ENCODE results near the gene EXOC4. TPM values are rescaled to one million over a fixed set of nuclear protein-coding genes. Genes with fewer than 3 reads are reported as not detected.

Gene EXOC4
- total RNA-seq, 2 donors from 2014 or later = 62.0 to 146 TPM

DNA sequence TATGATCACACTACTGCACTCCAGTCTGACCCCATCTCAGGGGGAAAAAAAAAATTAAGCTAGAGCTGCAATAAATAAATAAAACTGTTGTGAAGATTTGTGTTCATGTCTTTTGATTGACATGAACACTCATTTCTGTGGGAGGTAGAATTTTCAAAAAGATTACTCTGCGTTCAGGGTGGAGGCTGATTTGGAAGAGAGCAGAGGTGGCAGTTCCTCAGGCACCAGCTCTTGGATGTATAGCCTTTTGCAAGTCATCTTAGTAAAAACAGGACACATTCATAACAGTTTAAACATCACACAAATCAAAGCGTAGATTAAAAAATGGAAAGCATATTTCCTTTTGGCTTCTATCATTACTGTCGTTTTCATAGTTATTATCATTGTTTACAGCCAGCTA, 630.7 kb downstream of the EXOC4 start:
- Histone ChIP-seq H3K27ac (no peak overlapping the region), H3K27me3 (no peaks in the 10 kb centered on the region), H3K4me3 (no peak overlapping the region), H3K9me3 (no peaks in the 10 kb centered on the region), H3K36me3 (replicated peaks in 1 of 2; ENCODE audit: insufficient read depth in 1 of 2, low read depth in 2 of 2) (no peaks in the 10 kb centered on the region), H3K4me1 (peaks cover 12% of the 10 kb centered on the region)
- TF ChIP-seq, protein P1, sequence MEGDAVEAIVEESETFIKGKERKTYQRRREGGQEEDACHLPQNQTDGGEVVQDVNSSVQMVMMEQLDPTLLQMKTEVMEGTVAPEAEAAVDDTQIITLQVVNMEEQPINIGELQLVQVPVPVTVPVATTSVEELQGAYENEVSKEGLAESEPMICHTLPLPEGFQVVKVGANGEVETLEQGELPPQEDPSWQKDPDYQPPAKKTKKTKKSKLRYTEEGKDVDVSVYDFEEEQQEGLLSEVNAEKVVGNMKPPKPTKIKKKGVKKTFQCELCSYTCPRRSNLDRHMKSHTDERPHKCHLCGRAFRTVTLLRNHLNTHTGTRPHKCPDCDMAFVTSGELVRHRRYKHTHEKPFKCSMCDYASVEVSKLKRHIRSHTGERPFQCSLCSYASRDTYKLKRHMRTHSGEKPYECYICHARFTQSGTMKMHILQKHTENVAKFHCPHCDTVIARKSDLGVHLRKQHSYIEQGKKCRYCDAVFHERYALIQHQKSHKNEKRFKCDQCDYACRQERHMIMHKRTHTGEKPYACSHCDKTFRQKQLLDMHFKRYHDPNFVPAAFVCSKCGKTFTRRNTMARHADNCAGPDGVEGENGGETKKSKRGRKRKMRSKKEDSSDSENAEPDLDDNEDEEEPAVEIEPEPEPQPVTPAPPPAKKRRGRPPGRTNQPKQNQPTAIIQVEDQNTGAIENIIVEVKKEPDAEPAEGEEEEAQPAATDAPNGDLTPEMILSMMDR (IDR thresholded peaks at IDR 0.05) = no peak
- no peak for TF ChIP-seq POLR2A (IDR thresholded peaks at IDR 0.05)
- DNase-seq (no peak), ATAC-seq (no peak)
- 76 to 78% methylated on average over 3 of the region's 3 CpGs for WGBS, 2 donors
- intact Hi-C loops (cut with DNase I) = no loop called here

DNA sequence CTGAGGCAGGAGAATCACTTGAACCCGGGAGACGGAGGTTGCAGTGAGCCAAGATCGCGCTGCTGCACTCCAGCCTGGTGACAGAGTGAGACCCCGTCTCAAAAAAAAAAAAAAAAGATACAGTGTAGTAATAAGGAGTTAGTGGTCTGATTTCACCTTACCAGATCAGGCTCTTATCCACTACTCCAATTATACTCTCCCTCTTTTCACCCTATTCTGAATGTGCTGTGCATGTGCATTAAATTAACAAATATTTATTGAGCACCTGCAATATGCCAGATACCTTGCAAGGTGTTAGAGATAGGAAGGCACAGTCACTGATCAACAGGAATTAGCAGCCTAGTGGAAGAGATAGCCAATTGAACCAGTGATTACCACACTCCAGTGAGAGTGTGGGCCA, 632.3 kb downstream of the EXOC4 start:
- no peak for ATAC-seq
- Histone ChIP-seq H3K27me3 (no peaks in the 10 kb centered on the region), H3K27ac (no peak overlapping the region), H3K4me1 (peaks cover 17% of the 10 kb centered on the region), H3K4me3 (no peak overlapping the region), H3K36me3 (replicated peaks in 1 of 2; ENCODE audit: insufficient read depth in 1 of 2, low read depth in 2 of 2) (no peaks in the 10 kb centered on the region), H3K9me3 (no peaks in the 10 kb centered on the region)
- 98% methylated on average over 5 of the region's 5 CpGs for WGBS, 2 donors
- TF ChIP-seq POLR2A (IDR thresholded peaks at IDR 0.05) = no peak
- TF ChIP-seq, protein P1 (IDR thresholded peaks at IDR 0.05) = no peak
- intact Hi-C loops (cut with DNase I) = no loop called here
- DNase-seq = no peak

DNA sequence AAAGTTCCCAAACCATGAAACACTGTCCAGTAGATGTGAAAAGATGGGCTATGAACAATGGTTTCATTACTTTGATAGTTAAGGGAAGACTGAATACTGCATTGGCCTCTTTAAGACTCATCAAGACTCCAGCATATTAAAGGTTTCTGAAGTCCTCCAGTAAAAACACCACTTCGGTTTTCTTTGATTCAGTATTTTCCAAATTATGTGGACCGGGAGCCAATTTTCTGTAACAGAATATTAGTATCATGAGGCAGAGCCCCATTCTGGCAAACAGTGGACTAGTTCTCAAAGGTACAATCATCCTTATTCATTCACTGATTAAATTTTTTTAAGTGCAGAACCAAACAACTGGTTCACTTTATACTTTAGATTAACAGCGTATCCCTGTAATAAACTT, 633.2 kb downstream of the EXOC4 start:
- intact Hi-C loops (cut with DNase I) = no loop called here
- ATAC-seq (no peak), DNase-seq (no peak)
- 60 to 64% methylated on average over 3 of the region's 3 CpGs for WGBS, 2 donors
- no peak overlapping the region for H3K27ac ChIP-seq
- H3K4me3 ChIP-seq = no peak overlapping the region
- no peaks in the 10 kb centered on the region for H3K9me3 ChIP-seq
- no peaks in the 10 kb centered on the region for H3K27me3 ChIP-seq
- H3K4me1 ChIP-seq = peaks cover 17% of the 10 kb centered on the region
- TF ChIP-seq, protein P1 (IDR thresholded peaks at IDR 0.05) = no peak
- no peak for TF ChIP-seq POLR2A (IDR thresholded peaks at IDR 0.05)
- no peaks in the 10 kb centered on the region for H3K36me3 ChIP-seq (replicated peaks in 1 of 2; ENCODE audit: insufficient read depth in 1 of 2, low read depth in 2 of 2)

DNA sequence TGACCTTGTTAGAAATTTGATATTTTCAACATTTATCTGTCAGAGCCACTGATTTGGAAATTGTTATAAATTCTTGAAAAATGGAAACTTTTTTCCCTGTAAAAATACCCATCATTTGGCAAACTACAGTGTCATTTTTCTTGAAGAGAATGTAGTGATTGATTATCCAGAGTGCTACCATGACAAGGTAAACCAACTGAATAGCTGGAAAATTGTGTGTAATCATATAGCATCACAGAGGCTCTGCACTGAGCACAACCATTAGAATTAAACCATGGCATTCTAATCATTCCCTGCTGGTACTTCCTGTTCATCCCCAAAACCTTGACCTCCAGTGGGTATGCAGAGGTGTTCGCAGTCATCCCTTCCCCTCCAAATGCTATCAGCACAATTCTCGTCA, 633.9 kb downstream of the EXOC4 start:
- no peak for ATAC-seq
- whole genome bisulfite sequencing, 2 donors = 91 to 98% methylated on average over 2 of the region's 2 CpGs
- TF ChIP-seq, protein P1 (IDR thresholded peaks at IDR 0.05) = no peak
- no peak for TF ChIP-seq POLR2A (IDR thresholded peaks at IDR 0.05)
- H3K27me3 ChIP-seq = no peaks in the 10 kb centered on the region
- no peak overlapping the region for H3K27ac ChIP-seq
- peaks cover 17% of the 10 kb centered on the region for H3K4me1 ChIP-seq
- no peak overlapping the region for H3K4me3 ChIP-seq
- H3K36me3 ChIP-seq (replicated peaks in 1 of 2; ENCODE audit: insufficient read depth in 1 of 2, low read depth in 2 of 2) = no peaks in the 10 kb centered on the region
- H3K9me3 ChIP-seq = no peaks in the 10 kb centered on the region
- intact Hi-C loops (cut with DNase I) = no loop called here
- DNase-seq = no peak

DNA sequence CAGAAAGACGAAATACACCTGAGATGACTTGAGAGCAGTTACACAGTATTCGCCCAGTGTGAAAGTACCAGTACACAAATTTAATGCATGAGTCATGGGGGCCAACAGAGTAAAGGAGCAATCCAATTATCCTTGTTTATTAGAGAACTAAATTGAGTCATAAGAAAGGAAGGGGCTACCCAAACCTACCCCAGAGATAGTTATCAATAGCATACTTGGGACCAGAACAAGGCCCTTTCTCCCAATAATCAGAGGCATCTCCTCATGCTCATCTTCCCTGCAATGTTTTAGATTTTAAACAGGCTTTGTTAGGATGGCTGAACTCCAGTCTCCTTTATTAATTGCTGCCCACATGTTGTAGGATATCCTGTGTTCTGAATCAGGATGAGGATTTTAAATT, 634.6 kb downstream of the EXOC4 start:
- 83 to 89% methylated on average over 2 of the region's 2 CpGs for WGBS, 2 donors
- H3K9me3 ChIP-seq = no peaks in the 10 kb centered on the region
- intact Hi-C loops (cut with DNase I) = no loop called here
- ATAC-seq (no peak), DNase-seq (no peak)
- H3K4me3 ChIP-seq = no peak overlapping the region
- H3K4me1 ChIP-seq = peaks cover 17% of the 10 kb centered on the region
- no peaks in the 10 kb centered on the region for H3K27me3 ChIP-seq
- no peak for TF ChIP-seq POLR2A (IDR thresholded peaks at IDR 0.05)
- TF ChIP-seq, protein P1 (IDR thresholded peaks at IDR 0.05) = no peak
- no peaks in the 10 kb centered on the region for H3K36me3 ChIP-seq (replicated peaks in 1 of 2; ENCODE audit: insufficient read depth in 1 of 2, low read depth in 2 of 2)
- H3K27ac ChIP-seq = no peak overlapping the region
